GM15510 (cell line): ENCODE data around the gene SHCBP1L.

Experiments
- POLR2A ChIP-seq: IDR thresholded peaks from 3 replicates; pipeline ENCODE4 v1.6.1; 2011; ENCODE audit warnings: borderline replicate concordance; ENCODE audit not compliant: insufficient read length; ENCODE audit errors: extremely low read depth

SHCBP1L gene

GRCh38 chr1:182884872-182885271 lies 68.1 kb downstream of the SHCBP1L start:
- no peak for TF ChIP-seq POLR2A

- no peak for TF ChIP-seq POLR2A
Measured at GRCh38 chr1:182877842-182878241, 75.1 kb downstream of the SHCBP1L start.

GRCh38 chr1:182877331-182877730 lies 75.6 kb downstream of the SHCBP1L start:
- TF ChIP-seq POLR2A, result no peak

DNA sequence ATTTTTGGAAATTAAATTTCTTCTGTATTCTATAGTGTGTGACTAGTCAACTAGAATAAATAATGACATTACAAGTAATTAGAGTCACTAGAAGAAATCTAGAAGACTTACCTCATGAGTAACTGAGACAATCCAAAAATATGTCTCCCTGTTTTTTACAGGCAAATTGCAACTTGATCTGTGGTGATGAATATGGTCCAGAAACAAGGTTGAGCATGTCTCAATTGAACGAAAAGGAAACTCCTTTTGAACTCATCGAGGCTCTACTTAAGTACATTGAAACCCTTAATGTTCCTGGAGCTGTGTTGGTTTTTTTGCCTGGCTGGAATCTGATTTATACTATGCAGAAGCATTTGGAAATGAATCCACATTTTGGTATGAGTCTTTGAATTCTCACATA lies 77.1 kb downstream of the SHCBP1L start:
- TF ChIP-seq POLR2A, result no peak

DNA sequence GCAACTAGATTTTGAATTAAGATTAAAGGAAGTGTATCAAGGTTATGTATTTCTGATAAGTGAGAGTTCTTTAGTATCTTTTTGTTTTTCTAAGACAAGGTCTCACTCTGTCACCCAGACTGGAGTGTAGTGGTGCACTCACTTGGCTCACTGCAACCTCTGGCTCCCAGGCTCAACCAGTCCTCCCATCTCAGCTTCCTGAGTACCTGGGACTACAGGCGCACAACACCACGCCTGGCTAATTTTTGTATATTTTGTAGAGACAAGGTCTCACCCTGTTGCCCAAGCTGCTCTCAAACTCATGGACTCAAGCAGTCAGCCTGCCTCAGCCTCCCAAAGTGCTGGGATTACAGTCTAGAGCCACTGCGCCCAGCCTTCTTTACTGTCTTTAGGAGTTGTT lies 80.1 kb downstream of the SHCBP1L start:
- TF ChIP-seq POLR2A, result no peak

DNA sequence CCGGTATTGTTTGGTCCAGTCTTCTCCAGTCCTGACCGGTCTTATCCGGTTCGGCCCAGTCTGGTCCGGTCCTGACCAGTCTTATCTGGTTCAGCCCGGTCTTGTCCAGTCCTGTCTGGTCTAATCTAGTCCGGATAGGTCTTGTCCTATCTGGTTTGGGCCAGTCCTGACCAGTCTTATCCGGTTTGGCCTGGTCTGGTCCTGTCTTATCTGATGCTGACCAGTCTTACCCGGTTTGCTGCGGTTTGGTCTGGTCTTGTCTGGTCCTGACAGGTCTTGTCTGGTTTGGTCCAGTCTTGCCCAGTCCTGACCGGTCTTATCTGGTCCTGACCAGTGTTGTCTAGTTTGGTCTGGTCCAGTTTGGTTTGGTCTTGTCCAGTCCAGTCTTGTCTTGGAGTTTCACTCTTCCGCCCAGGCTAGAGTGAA lies 83.7 kb downstream of the SHCBP1L start:
- TF ChIP-seq POLR2A, result no peak

GRCh38 chr1:182867861-182868260 lies 85.1 kb downstream of the SHCBP1L start:
- TF ChIP-seq POLR2A, result no peak

- TF ChIP-seq POLR2A, result no peak
Measured at GRCh38 chr1:182863940-182864339, 89.0 kb downstream of the SHCBP1L start.

- TF ChIP-seq POLR2A, result no peak
Measured at GRCh38 chr1:182862827-182863226, 90.1 kb downstream of the SHCBP1L start.

GRCh38 chr1:182861994-182862393 lies 91.0 kb downstream of the SHCBP1L start:
- TF ChIP-seq POLR2A, result no peak

DNA sequence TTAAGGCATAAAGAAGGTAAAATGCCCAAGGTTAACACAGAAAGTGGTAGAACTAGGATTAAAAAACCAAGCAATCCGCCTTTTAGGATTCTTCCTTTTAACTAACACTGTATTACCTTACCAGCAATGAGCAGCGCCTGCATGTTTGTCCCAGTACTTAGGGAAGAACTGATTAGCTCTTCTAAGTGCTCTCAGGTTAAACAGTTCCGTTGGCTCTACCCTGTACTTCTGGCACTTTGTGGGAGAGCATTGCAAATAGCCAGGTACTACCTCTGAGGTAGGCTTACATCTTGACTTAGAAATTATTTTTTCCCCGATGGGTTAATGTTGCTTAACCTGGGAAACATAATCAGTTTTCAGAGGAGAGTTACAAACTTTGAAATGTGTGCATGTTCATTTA lies 92.3 kb downstream of the SHCBP1L start:
- TF ChIP-seq POLR2A, result no peak

DNA sequence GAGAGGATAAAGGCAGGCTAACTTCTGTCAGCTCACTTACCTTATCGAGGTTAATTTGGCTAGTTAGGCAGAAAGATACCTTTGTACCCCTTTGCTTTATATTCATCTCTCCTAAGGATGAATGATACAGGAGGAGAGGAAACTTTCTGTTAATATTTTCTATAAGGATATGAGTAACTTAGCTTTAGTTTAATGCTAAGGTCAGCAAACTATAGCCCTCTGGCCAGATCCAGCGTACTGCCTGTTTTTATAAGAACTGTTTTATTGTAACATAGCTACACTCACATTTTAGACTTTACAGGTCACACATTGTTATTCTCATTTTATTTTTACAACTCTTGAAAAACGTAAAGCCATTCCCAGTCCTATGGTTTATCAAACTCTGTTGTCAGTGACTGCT lies 95.8 kb downstream of the SHCBP1L start:
- TF ChIP-seq POLR2A, result no peak

GRCh38 chr1:182855911-182856310 lies 97.1 kb downstream of the SHCBP1L start:
- TF ChIP-seq POLR2A, result no peak

DNA sequence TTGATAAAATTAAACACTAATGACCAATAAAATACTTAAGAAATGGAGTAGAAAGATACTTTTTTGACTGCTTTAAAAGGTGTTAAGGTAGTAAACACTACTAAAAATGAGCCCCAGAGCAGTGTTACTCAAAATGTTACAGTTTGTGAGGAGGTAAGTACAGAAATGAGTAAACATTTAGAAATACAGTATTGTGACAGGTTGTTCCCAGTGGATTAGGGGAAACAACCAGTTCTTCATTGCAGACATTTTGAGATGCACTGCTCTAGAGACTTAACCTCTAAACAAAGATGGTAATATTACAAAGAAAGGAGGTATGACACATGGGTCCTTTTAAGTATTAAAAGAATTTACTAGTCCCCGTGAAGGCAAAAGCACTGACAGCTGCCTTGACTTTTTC lies 101.1 kb downstream of the SHCBP1L start:
- TF ChIP-seq POLR2A, result no peak

DNA sequence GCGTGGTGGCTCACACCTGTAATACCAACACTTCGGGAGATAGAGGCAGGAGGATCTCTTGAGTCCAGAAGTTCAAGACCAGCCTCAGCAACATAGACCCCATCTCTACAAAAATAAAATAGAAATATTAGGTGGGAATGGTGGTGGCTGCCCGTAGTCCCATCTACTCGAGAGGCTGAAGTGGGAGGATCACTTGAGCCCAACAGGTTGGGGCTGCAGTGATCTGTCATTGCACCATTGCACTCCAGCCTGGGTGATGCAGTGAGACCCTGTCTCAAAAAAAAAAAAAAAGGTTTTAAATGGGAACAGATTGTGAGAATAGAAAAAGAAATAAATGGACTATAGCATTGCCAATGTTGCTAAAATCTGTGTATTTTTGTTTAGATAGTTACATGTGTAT lies 102.6 kb downstream of the SHCBP1L start:
- TF ChIP-seq POLR2A, result no peak
